Bone marrow (tissue), 2 donors: ENCODE data around the gene S100B.
A peak's percentile ranks its signal among the peaks of the same experiment; 100 is the strongest.

Source experiments
- DNase-seq, 2 donors: peaks; one replicate each; lab custom pipeline; 2025; lab: John Stamatoyannopoulos, UW

Gene S100B

GRCh38 chr21:46627726-46628125, 22.8 kb upstream of the S100B start:
- no peak for DNase-seq

- DNase-seq: no peak
Observed at GRCh38 chr21:46626975-46627501, 22.2 kb upstream of the S100B start.

DNA sequence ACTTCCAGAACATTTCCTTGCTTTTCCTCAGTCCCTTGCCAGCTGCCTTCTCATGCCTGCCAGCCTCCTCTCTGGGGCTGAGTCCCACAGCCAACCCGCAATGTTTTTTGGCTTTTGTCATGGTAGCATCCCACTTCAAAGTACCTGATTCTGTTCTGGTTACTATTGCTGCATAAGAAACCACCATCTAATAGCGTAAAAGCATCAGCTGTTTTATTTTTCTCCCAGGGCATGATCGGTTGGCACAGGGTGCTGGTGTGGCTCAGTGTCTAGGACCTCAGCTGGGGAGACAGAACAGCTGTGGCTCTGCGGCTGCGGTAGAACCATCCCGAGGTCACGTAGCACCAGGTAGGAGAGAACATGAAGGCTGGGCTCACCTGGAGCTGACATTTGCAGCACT, 21.7 kb upstream of the S100B start:
- no peak for DNase-seq

DNA sequence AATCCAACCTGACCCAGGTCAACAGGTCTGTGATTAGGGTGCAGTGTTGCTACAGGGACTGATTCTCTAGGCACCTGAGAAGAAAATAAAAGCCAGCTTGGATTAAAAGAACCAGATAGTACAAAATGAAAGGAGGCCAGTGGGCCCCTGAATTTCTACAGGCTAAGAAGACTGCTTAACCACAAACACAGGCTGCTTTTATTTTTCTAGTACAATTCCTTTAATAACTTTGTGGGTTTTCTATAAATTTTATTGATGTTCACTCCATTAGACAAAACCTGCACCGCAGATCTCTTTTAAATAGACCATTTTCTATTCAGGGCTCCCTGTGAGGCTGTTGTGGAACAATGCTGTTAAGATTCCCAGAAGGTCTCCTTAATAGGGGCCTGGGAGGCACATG, 20.9 kb upstream of the S100B start:
- no peak for DNase-seq

GRCh38 chr21:46624050-46624449, 19.2 kb upstream of the S100B start:
- no peak for DNase-seq

DNA sequence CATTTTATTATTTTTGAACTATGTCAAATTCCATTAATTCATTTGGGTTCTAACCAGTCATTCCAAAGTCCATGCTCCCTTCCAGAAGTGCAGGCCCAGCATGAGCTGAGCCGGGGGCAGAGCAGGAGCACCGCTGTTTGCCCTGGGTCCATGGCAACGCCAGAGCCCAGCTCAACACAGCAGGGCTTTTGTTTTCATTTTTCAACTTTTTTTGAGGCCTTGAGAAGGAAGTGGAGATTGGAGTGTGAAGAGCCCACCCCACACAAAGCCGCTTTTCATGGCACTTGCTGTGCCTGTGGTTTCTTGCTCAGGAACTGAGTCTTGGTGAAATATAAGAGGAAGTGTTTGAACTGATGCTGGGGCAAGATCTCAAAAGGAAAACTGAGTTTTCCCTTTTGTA, 17.3 kb upstream of the S100B start:
- peak in 1 of 2 donors; percentile 95 for DNase-seq

DNA sequence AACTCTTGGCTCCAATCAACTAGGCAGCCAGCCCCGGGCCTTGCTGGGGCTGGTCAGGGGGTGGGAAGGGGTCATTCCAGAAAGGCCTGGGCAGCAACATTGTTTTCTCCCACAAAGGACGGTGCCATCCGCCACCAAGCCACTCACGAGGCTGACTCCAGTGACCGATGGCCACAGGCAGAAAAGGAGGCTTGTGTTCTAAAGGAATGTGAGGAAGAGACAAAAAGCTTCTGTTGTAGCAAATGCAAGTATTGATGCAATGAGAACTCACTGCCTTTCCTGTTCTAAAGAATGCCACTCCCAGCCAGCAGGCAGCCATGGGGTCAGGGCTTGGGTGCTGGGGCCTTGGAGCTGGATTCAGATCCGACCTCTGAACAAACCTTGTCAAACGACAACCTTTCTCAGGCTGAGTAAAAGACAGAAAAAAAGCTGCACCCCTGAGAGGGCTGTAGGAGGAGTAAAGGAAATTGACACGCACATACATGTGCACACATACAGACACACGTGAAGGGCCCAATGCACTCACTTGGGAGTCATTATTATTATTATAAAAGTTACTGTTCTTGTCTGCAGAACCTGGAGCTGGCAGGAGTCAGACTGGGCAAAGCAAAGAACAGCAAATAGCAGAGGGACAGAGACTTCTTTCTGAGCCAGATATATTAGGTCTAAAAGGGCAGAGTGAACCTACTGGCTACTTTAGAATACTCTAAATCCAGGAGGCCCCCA, 16.7 kb upstream of the S100B start:
- DNase-seq: no peak

- DNase-seq: no peak
Observed at GRCh38 chr21:46620846-46621245, 16.0 kb upstream of the S100B start.

DNA sequence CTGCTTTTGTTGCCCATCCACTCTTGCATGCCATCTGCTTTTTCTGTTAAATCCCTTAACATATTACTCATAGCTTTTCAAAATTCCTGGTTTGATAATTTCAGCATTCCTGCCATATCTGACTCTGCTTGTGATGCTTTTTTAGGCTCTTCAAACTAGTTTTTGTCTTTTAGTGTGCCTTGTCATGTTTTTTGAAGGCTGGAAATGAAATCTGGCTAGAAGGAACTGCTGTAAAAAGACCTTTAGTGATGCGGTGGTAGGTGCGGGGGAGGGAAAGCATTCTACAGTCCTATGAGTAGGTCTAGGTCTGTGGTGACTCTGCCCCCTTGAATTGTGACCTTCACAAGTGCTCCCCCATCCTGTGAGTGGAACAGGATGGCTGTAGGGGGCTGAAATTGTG, 15.0 kb upstream of the S100B start:
- DNase-seq: no peak

- DNase-seq: no peak
Observed at GRCh38 chr21:46618738-46619379, 14.0 kb upstream of the S100B start.

- no peak for DNase-seq
Observed at GRCh38 chr21:46617267-46618051, 12.6 kb upstream of the S100B start.

DNA sequence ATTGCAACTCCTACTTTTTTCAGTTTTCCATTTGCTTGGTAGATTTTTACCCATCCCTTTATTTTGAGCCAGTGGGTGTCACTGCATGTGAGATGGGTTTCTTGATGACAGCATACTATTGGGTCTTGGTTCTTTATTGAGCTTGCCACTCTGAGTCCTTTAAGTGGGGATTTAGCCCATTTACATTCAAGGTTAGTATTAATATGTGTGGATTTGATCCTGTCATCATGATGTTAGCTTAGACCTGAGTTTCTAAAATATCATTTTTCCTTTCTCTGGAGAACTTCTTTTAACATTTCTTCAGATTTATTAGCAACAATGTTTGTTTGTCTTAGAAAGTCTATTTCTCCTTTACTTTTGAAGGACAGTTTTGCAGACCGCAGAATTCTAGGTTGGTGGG, 11.8 kb upstream of the S100B start:
- DNase-seq: no peak

GRCh38 chr21:46616050-46616449, 11.2 kb upstream of the S100B start:
- no peak for DNase-seq

DNA sequence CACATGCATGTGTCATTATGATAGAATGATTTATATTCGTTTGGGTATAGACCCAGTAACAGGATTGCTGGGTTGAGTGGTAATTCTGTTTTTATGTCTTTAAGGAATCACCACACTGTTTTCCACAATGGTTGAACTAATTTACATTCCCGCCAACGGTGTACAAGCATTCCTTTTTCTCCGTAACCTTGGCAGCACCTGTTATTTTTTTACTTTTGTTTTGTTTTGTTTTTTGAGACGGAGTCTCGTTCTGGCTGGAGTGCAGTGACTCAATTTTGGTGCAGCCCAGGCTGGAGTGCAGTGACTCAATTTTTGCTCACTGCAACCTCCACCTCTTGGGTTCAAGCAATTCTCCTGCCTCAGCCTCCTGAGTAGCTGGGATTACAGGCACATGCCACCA, 8.5 kb upstream of the S100B start:
- DNase-seq: no peak

DNA sequence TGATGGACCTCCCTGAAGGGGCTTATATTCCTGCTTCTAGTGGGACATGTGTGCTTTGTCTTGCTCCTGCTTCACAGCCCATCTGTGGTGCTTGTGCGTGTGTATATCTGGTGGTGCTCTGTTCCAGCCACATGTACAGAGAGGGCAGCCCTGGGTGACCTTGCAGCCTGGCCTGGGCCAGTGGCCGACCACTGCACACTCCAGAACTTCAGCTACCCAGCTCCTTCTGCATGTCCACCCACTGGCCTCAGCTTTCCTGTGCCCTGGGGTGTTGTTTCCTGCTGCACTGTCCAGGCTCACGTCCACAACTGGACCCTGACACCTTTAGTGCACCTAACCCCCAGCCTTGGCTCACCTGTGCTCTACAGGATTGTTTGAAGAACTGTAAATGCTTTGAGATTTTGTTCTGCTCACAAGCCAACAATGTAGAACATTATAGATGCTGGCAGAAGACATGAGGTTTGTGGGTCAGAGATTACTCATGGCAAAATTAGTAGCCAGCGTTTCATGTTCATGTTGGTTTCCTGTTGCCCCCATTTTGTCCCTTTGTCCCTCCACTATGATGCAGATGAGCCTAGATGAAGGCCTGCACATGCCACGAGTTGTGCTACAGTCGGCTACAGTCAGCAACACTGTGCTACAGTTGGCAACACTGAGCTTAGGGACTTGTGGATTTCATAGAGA, 5.3 kb upstream of the S100B start:
- no peak for DNase-seq

DNA sequence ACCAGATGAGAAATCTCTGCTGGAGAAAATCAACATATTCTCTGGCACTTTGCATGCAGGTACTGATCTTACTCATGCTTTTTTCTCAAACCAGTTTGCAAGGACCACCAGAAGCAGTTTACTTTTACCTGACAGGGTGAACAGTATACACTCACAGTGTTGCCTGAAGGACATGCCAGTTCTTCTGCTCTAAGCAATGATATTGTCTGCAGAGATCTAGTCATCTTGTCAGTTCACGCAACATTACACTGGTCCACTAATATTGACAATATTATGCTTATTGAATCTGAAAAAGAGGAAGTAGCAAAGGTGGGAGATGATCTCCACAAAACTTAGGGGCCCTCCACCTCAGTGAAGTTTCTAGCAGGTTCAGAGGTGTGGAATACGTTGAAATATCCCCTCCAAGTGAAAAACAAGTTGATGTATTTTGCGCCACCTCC, 3.8 kb upstream of the S100B start:
- no peak for DNase-seq

GRCh38 chr21:46607636-46608035, 2.8 kb upstream of the S100B start:
- DNase-seq: no peak

DNA sequence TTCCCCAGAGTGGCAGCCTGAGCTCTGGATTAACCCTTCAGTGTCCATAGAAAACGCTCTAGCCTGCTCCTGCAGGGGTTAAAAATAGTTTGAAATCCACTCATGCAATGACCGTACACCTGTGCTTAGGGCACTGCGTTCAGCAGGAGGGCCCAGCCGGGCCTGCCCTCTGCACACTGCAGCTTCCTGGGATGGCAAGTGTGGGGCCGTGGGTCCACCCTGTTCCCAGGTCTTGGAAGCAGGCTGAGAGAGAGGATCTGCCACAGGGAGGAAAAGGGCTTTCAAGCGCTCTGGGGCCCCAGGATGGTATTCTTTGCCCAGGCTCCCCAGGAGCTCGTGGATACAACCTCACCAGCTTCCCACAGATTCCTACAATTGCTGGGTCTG, 1.5 kb upstream of the S100B start:
- DNase-seq: no peak

- peak in 1 of 2 donors; percentile 75 for DNase-seq
Observed at GRCh38 chr21:46605767-46606426, 1.0 kb upstream of the S100B start.

DNA sequence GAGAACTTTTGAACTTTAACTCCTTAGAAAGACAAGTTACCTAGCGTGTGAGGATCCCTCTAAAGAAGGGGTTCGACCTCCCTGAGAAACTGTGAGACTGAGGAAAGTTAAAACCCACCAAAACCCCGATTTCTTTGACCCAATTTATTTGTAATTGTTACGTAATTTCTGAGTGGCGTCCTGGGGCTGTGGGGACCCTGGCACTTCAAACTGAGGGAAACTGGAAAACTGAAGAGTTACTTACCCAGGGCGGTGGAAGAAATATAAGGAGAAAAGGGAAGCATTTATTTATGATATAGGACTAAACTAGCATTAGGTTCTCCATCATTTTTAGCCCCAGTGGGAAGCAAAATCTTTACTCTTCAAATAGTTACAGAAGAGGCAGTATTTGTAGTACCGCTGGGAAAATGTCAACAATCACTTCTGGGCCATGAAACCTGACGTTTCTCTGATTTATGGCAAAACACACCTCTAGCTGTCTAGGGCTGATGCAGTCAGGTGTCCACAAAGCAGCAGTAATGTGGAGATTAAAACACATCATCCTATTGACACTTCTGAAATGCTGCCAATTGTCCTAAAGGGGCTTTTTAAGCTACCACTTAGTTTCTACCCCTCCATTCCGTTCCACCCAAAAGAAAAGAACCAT, 430 bp downstream of the S100B start:
- DNase-seq: no peak

DNA sequence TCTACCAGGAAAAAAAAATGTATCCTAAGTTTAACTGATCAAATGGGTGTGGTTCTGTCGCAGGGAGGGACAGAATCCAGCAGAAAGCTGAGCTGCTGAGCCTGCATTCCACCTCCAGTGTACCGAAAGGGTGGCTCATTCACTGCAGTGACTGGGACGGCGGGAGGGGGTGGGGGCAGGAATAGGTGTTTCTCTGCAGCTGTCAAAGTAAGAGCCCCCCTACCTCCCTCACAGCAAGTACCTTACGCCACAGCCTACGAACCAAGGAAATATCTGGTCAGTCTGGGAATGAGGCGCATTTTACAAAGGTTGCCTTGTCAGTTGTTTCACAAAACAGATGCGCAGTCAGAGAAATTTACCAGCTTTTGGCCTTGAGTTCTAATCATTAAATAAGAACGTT, 1.7 kb downstream of the S100B start:
- no peak for DNase-seq
